Lung (tissue), 11 donors: ENCODE data around the gene KIR2DL4. TPM values are rescaled to one million over a fixed set of nuclear protein-coding genes. Genes with fewer than 3 reads are reported as not detected.
"Not testable (repeated sequence)": the region's sequence is repeated elsewhere in the genome, so short reads cannot be mapped to it uniquely, and the experiment has no call there.

Source experiments
- ATAC-seq: fragments of 200-7000 bp; cut with Tn5 transposase; one replicate; pipeline ENCODE4 v1.9.1; 2020; ENCODE audit warnings: moderate number of reproducible peaks; ENCODE audit not compliant: insufficient read depth, low FRiP score
- DNase-seq, 3 donors: peaks; one replicate each; pipeline ENCODE4 v3.0.0-alpha.2; 2013 to 2017
- H3K27ac ChIP-seq, 2 donors: one replicate each; pipeline ENCODE4 v1.5.1; 2013; ENCODE audit warnings: mild to moderate bottlenecking in 2 of 2, moderate library complexity in 2 of 2, control low read depth in 1 of 2, inconsistent platforms in 1 of 2, low read depth in 1 of 2, low read length in 1 of 2
- H3K27me3 ChIP-seq, 3 donors: one replicate each; pipeline ENCODE4 v1.5.1; 2013; ENCODE audit warnings: low read length in 2 of 3; ENCODE audit not compliant: control insufficient read depth in 3 of 3, insufficient read depth in 3 of 3
- H3K36me3 ChIP-seq, 4 donors: one replicate each; pipeline ENCODE4 v1.5.1; 2013; ENCODE audit warnings: low read length in 4 of 4, mild to moderate bottlenecking in 1 of 4, moderate library complexity in 1 of 4; ENCODE audit not compliant: control insufficient read depth in 4 of 4, insufficient read depth in 4 of 4
- H3K4me1 ChIP-seq, 5 donors: one replicate each; pipeline ENCODE4 v1.5.1; 2013; ENCODE audit warnings: low read length in 5 of 5, mild to moderate bottlenecking in 2 of 5, moderate library complexity in 1 of 5; ENCODE audit not compliant: control insufficient read depth in 5 of 5, insufficient read depth in 5 of 5
- H3K4me3 ChIP-seq: one replicate; pipeline ENCODE4 v1.5.1; 2013; ENCODE audit warnings: mild to moderate bottlenecking, control low read depth, moderate library complexity
- H3K9ac ChIP-seq, 2 donors: one replicate each; pipeline ENCODE4 v1.5.1; 2013; ENCODE audit warnings: low read length in 2 of 2, control low read depth in 1 of 2; ENCODE audit not compliant: insufficient read depth in 1 of 2
- H3K9me3 ChIP-seq, 4 donors: one replicate each; pipeline ENCODE4 v1.5.1; 2013; ENCODE audit warnings: low read length in 3 of 4, mild to moderate bottlenecking in 1 of 4, moderate library complexity in 1 of 4; ENCODE audit not compliant: control insufficient read depth in 4 of 4, insufficient read depth in 3 of 4
- WGBS, 2 donors: extraction: QIAGEN DNeasy Blood & Tissue Kit; methylation state at CpG; one replicate each; pipeline ENCODE4 v1.1.7; 2013; 5-methylcytosine and 5-hydroxymethylcytosine counted together
- polyA plus RNA-seq, 2 donors: library from polyadenylated mRNA; stranded (reverse); fragments of 200-250 nt; gene quantifications; one replicate each; pipeline ENCODE4 v1.2.1, GENCODE V29; 2013
- small RNA-seq: library from RNA; depleted of rRNA; stranded (forward); fragments of <200 nt; gene quantifications from one replicate; pipeline ENCODE3, GENCODE V24; 2014; ENCODE audit warnings: low replicate concordance
- total RNA-seq, 2 donors: library from RNA; depleted of rRNA in 1 of 2; stranded (reverse); fragments of >200 nt in 1 of 2; gene quantifications; one replicate each; pipeline ENCODE4 v1.2.1, GENCODE V29; 2014 to 2021
- donor health status: Bipolar disorder and iron deficiency.
- donor health status: healthy.
- donor health status: DM: yes; HTN: yes; CAD: no.

KIR2DL4 gene
- total and polyA plus RNA-seq, 4 donors, result 0.10 to 0.77 (median 0.63) TPM; not detected in 1

DNA sequence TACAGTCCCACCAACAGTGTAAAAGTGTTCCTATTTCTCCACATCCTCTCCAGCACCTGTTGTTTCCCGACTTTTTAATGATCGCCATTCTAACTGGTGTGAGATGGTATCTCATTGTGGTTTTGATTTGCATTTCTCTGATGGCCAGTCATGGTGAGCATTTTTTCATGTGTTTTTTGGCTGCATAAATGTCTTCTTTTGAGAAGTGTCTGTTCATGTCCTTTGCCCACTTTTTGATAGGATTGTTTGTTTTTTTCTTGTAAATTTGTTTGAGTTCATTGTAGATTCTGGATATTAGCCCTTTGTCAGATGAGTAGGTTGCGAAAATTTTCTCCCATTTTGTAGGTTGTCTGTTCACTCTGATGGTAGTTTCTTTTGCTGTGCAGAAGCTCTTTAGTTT is 60.0 kb downstream of the KIR2DL4 start:
- not testable (repeated sequence) for H3K4me3 ChIP-seq, H3K27ac ChIP-seq, H3K27me3 ChIP-seq, H3K9ac ChIP-seq, H3K36me3 ChIP-seq, DNase-seq, ATAC-seq, H3K4me1 ChIP-seq
- WGBS, 2 donors, result 100% methylated on average over 1 of the region's 3 CpGs; no CpG with 5 or more reads in 1 of the 2 donors
- H3K9me3 ChIP-seq, result peaks cover 0 to 18% (median 0%) of the 10 kb centered on the region in 4 donors

Small RNA genes lying within 50 kb of the gene (small RNA-seq; reads per million reads assigned to genes)
- not detected for gene KIR3DP1

Other genes with a start within 250 kb of the KIR2DL4 start
- 10 to 100 TPM in 1 of 2 donors, 1 to 10 TPM in 1; 1.2 to 13.6 TPM for gene LILRA2, start 229.8 kb upstream of the KIR2DL4 start, total RNA-seq
- 10 to 100 TPM in 1 of 2 donors, 1 to 10 TPM in 1; 4.3 to 51.6 TPM for gene LILRA2, start 229.8 kb upstream of the KIR2DL4 start, polyA plus RNA-seq
- 1 to 10 TPM; 2.1 to 8.3 TPM for gene LILRA1, start 210.0 kb upstream of the KIR2DL4 start, total RNA-seq
- gene LILRA1, start 210.0 kb upstream of the KIR2DL4 start, polyA plus RNA-seq, result 10 to 100 TPM in 1 of 2 donors, 1 to 10 TPM in 1; 1.2 to 21.3 TPM
- gene LILRB1, start 173.1 kb upstream of the KIR2DL4 start, total RNA-seq, result 10 to 100 TPM in 1 of 2 donors, 1 to 10 TPM in 1; 5.1 to 33.3 TPM
- 10 to 100 TPM in 1 of 2 donors, 1 to 10 TPM in 1; 8.1 to 90.5 TPM for gene LILRB1, start 173.1 kb upstream of the KIR2DL4 start, polyA plus RNA-seq
- gene LILRB4, start 140.6 kb upstream of the KIR2DL4 start, total RNA-seq, result 10 to 100 TPM in 1 of 2 donors, 1 to 10 TPM in 1; 8.0 to 29.3 TPM
- 100 to 1,000 TPM in 1 of 2 donors, 1 to 10 TPM in 1; 8.7 to 153 TPM for gene LILRB4, start 140.6 kb upstream of the KIR2DL4 start, polyA plus RNA-seq
- not detected for gene KIR3DL3, start 79.2 kb upstream of the KIR2DL4 start, total RNA-seq
- not detected for gene KIR3DL3, start 79.2 kb upstream of the KIR2DL4 start, polyA plus RNA-seq
- under 1 TPM in 1 of 2 donors, not detected in 1; 0.15 TPM for gene KIR2DL3, start 65.1 kb upstream of the KIR2DL4 start, total RNA-seq
- under 1 TPM; 0.11 to 0.14 TPM for gene KIR2DL3, start 65.1 kb upstream of the KIR2DL4 start, polyA plus RNA-seq
- under 1 TPM in 1 of 2 donors, not detected in 1; 0.46 TPM for gene KIR2DL1, start 33.8 kb upstream of the KIR2DL4 start, total RNA-seq
- under 1 TPM; 0.14 to 0.16 TPM for gene KIR2DL1, start 33.8 kb upstream of the KIR2DL4 start, polyA plus RNA-seq
- under 1 TPM in 1 of 2 donors, not detected in 1; 0.64 TPM for gene KIR3DL1, start 12.9 kb downstream of the KIR2DL4 start, total RNA-seq
- under 1 TPM; 0.16 to 0.18 TPM for gene KIR3DL1, start 12.9 kb downstream of the KIR2DL4 start, polyA plus RNA-seq
- under 1 TPM in 1 of 2 donors, not detected in 1; 0.28 TPM for gene KIR2DS4, start 29.1 kb downstream of the KIR2DL4 start, total RNA-seq
- under 1 TPM; 0.06 to 0.31 TPM for gene KIR2DS4, start 29.1 kb downstream of the KIR2DL4 start, polyA plus RNA-seq
- under 1 TPM in 1 of 2 donors, not detected in 1; 0.09 TPM for gene KIR3DL2, start 46.8 kb downstream of the KIR2DL4 start, total RNA-seq
- gene KIR3DL2, start 46.8 kb downstream of the KIR2DL4 start, polyA plus RNA-seq, result under 1 TPM in 1 of 2 donors, not detected in 1; 0.24 TPM
- gene FCAR, start 70.6 kb downstream of the KIR2DL4 start, total RNA-seq, result 10 to 100 TPM; 11.3 to 12.6 TPM
- gene FCAR, start 70.6 kb downstream of the KIR2DL4 start, polyA plus RNA-seq, result 10 to 100 TPM in 1 of 2 donors, under 1 TPM in 1; 0.35 to 57.5 TPM
- 1 to 10 TPM in 1 of 2 donors, under 1 TPM in 1; 0.63 to 2.5 TPM for gene NCR1, start 102.5 kb downstream of the KIR2DL4 start, total RNA-seq
- 1 to 10 TPM in 1 of 2 donors, under 1 TPM in 1; 0.30 to 1.6 TPM for gene NCR1, start 102.5 kb downstream of the KIR2DL4 start, polyA plus RNA-seq
- not detected for gene NLRP7, start 143.9 kb downstream of the KIR2DL4 start, total RNA-seq
- gene NLRP7, start 143.9 kb downstream of the KIR2DL4 start, polyA plus RNA-seq, result under 1 TPM in 1 of 2 donors, not detected in 1; 0.06 TPM
- 10 to 100 TPM; 10.5 to 41.6 TPM for gene NLRP2, start 162.8 kb downstream of the KIR2DL4 start, total RNA-seq
- gene NLRP2, start 162.8 kb downstream of the KIR2DL4 start, polyA plus RNA-seq, result 10 to 100 TPM in 1 of 2 donors, 1 to 10 TPM in 1; 7.7 to 13.5 TPM
- gene GP6, start 234.7 kb downstream of the KIR2DL4 start, total RNA-seq, result under 1 TPM; 0.28 to 0.52 TPM
- gene GP6, start 234.7 kb downstream of the KIR2DL4 start, polyA plus RNA-seq, result 1 to 10 TPM in 1 of 2 donors, under 1 TPM in 1; 0.28 to 1.5 TPM